CD4-positive, alpha-beta T cell (primary cell): ENCODE results near the gene SOD2. TPM values are rescaled to one million over a fixed set of nuclear protein-coding genes. Genes with fewer than 3 reads are reported as not detected.

Experiments used
- ATAC-seq: fragments of 200-7000 bp; cut with Tn5 transposase; one replicate; pipeline ENCODE4 v1.10.0; 2022; ENCODE audit warnings: mild to moderate bottlenecking; ENCODE audit not compliant: poor library complexity
- CTCF ChIA-PET: fragments of 350-600 bp; sonication (Branson Sonifier 250); formaldehyde crosslinking; loops from one replicate; lab custom pipeline; 2021; ENCODE audit warnings: antibody characterized with exemption, inconsistent platforms; lab: Charles Lee
- POLR2A ChIA-PET: fragments of 350-600 bp; sonication (Branson Sonifier 250); formaldehyde crosslinking; loops from one replicate; lab custom pipeline; 2021; ENCODE audit warnings: antibody characterized with exemption, inconsistent platforms; lab: Charles Lee
- DNase-seq, 14 experiments: peaks; one replicate each; pipeline ENCODE4 v3.0.0-alpha.2; 2013 to 2020; ENCODE audit warnings: mixed read lengths in 2 of 14
- H3K27ac ChIP-seq, 2 donors: one replicate each; pipeline versions ENCODE4 v1.5.1 to v1.7.0; 2013; ENCODE audit warnings: low read length in 2 of 2, low read depth in 1 of 2, mild to moderate bottlenecking in 1 of 2
- H3K27me3 ChIP-seq, 2 experiments: 1 replicate in 1 of 2; 2 replicates in 1 of 2; pipeline versions ENCODE4 v1.6.1 to v1.7.0; 2013; ENCODE audit warnings: low read length in 2 of 2, control low read depth in 1 of 2, mild to moderate bottlenecking in 1 of 2, moderate library complexity in 1 of 2; ENCODE audit not compliant: insufficient read depth in 2 of 2, control insufficient read depth in 1 of 2
- H3K36me3 ChIP-seq: one replicate; pipeline ENCODE4 v1.6.1; 2013; ENCODE audit warnings: low read length, control low read depth; ENCODE audit not compliant: insufficient read depth
- H3K4me1 ChIP-seq: one replicate; pipeline ENCODE4 v1.6.1; 2013; ENCODE audit warnings: low read length, control low read depth; ENCODE audit not compliant: insufficient read depth
- H3K4me3 ChIP-seq: one replicate; pipeline ENCODE4 v1.5.1; 2013; ENCODE audit warnings: mild to moderate bottlenecking, low read length, moderate library complexity
- H3K9me3 ChIP-seq, 2 experiments: 1 replicate in 1 of 2; 2 replicates in 1 of 2; pipeline versions ENCODE4 v1.6.1 to v1.7.0; 2013; ENCODE audit warnings: low read length in 2 of 2, mild to moderate bottlenecking in 2 of 2, control low read depth in 1 of 2, moderate library complexity in 1 of 2; ENCODE audit not compliant: control insufficient read depth in 1 of 2, insufficient read depth in 1 of 2
- H3K27ac Mint-ChIP-seq: one replicate; pipeline ENCODE4 v1.8.0; 2020; ENCODE audit warnings: mixed read lengths
- H3K27me3 Mint-ChIP-seq: one replicate; pipeline ENCODE4 v1.8.0; 2021; ENCODE audit warnings: mixed read lengths
- H3K36me3 Mint-ChIP-seq: one replicate; pipeline ENCODE4 v1.8.0; 2021; ENCODE audit warnings: low read depth, mixed read lengths
- H3K4me1 Mint-ChIP-seq: one replicate; pipeline ENCODE4 v1.8.0; 2021; ENCODE audit warnings: low read depth, mixed read lengths
- H3K4me3 Mint-ChIP-seq: one replicate; pipeline ENCODE4 v1.8.0; 2020; ENCODE audit warnings: mild to moderate bottlenecking, mixed read lengths
- H3K9me3 Mint-ChIP-seq: one replicate; pipeline ENCODE4 v1.8.0; 2020; ENCODE audit warnings: mixed read lengths
- CTCF ChIP-seq: fragments of 200-600 bp; IDR thresholded peaks from one replicate; pipeline ENCODE4 v1.8.0; 2022; ENCODE audit warnings: antibody characterized with exemption, mild to moderate bottlenecking
- intact Hi-C, 2 experiments: fragments of 100-400 bp; cut with DNase I in 1 of 2; cut with micrococcal nuclease in 1 of 2; formaldehyde crosslinking; loops; one replicate each; pipeline versions ENCODE4 v1.15.1 to v1.9.0; 2023 to 2025; cut with DNase I, micrococcal nuclease
- total RNA-seq, 174 experiments: library from RNA in 2 of 174; stranded (reverse) in 2 of 174; gene quantifications; one replicate each; pipeline ENCODE4 v1.2.3 and lab custom pipeline; 2021 to 2026

The SOD2 gene
- total RNA-seq, 2 experiments from 2014 or later: 182 to 195 TPM

GRCh38 chr6:159645640-159646039 is 47.4 kb downstream of the SOD2 start:
- ChIA-PET CTCF (no interaction called here), POLR2A (no interaction called here)
- no peak for TF ChIP-seq CTCF
- H3K4me1 Mint-ChIP-seq: no peaks in the 10 kb centered on the region
- no peaks in the 10 kb centered on the region for H3K4me1 ChIP-seq
- no peaks in the 10 kb centered on the region for H3K27me3 ChIP-seq
- peaks cover 0 to 5% of the 10 kb centered on the region in 2 experiments for H3K9me3 ChIP-seq
- no peak overlapping the region for H3K4me3 ChIP-seq
- H3K9me3 Mint-ChIP-seq: peaks cover 3% of the 10 kb centered on the region
- H3K36me3 ChIP-seq: no peaks in the 10 kb centered on the region
- no peak overlapping the region for H3K4me3 Mint-ChIP-seq
- no peaks in the 10 kb centered on the region for H3K27me3 Mint-ChIP-seq
- intact Hi-C loops: no loop called here
- peaks cover 14% of the 10 kb centered on the region for H3K36me3 Mint-ChIP-seq
- H3K27ac Mint-ChIP-seq: no peak overlapping the region
- DNase-seq (no peak), ATAC-seq (no peak)
- no peak overlapping the region for H3K27ac ChIP-seq

Other genes with a start within 250 kb of the SOD2 start
- gene WTAP, start 34.3 kb upstream of the SOD2 start, total RNA-seq: 100 to 1,000 TPM; 211 to 227 TPM
- gene ACAT2, start 68.8 kb upstream of the SOD2 start, total RNA-seq: 10 to 100 TPM; 21.4 to 25.8 TPM
- 100 to 1,000 TPM; 212 to 216 TPM for gene TCP1, start 96.4 kb upstream of the SOD2 start, total RNA-seq
- gene MRPL18, start 97.2 kb upstream of the SOD2 start, total RNA-seq: 10 to 100 TPM in 1 of 2 experiments, 1 to 10 TPM in 1; 9.8 to 10.2 TPM
- under 1 TPM in 1 of 2 experiments, not detected in 1; 0.14 TPM for gene PNLDC1, start 107.0 kb upstream of the SOD2 start, total RNA-seq
- gene MAS1, start 197.7 kb upstream of the SOD2 start, total RNA-seq: not detected